ENCODE results near the gene ADGRG1.

Gene ADGRG1

DNA sequence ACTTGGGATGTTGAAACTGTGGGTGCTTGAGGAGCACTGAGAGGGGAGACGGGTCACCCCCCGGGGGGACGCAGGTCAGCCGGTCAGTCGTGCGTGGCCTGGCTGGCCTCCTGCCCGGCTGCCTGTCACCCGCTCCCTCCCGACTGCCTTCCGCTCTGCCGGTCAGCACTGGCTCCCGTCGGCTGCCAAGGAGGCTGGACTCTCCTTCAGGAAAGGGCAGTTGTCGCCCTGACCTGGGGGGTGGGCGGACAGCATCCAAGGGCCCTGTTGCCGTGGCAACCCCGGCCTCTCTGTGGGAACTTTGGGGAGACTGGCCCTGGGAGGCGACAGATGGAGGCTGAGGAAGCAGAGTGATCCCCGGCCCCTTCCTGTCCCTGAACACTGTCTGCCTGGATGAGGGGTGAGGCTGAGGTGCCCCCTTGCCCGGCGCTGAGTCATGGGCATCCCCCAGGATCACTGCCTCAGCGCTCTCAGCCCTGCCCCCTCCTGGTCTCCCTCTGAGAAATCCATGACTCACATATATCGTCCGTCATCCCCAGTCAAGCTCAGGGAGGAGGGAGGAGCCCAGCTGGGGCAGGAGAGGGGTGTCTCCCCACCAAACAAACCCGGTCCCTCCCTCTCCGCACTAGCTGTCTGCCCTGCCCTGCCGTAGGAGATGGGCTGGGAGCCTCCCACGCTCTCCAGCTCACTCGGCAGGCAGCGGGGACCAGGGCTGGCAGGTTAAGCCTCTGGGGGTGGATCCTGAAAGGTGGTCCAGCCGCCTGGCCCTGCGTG lies at the start of gene ADGRG1:
Gene ADGRG1, plus strand, starts transcription at position 623 of the 774 bp plus-strand sequence. CDS start 21,658 bp downstream, outside the sequence.
- Histone ChIP-seq H3K4me1 (ENCODE audit: control insufficient read depth, insufficient read depth, low read length) (peaks cover 9% of the 10 kb centered on the region), H3K9me3 (ENCODE audit: control insufficient read depth, insufficient read depth, low read length) (no peaks in the 10 kb centered on the region), H3K36me3 (ENCODE audit: control insufficient read depth, insufficient read depth, low read length) (no peaks in the 10 kb centered on the region), H3K27me3 (ENCODE audit: control insufficient read depth, insufficient read depth, low read length) (no peaks in the 10 kb centered on the region), H3K9ac (ENCODE audit: low read depth, low read length) (no peak within 1 kb of the TSS), H3K4me3 (ENCODE audit: low read depth, low read length) (peak within 1 kb of the TSS; percentile 30)

GRCh38 chr16:57579361-57579665 lies 49.1 kb upstream of the ADGRG1 start:
- H3K9me3 ChIP-seq (ENCODE audit: control insufficient read depth, insufficient read depth, low read length), result no peaks in the 10 kb centered on the region
- H3K36me3 ChIP-seq (ENCODE audit: control insufficient read depth, insufficient read depth, low read length), result no peaks in the 10 kb centered on the region
- H3K4me1 ChIP-seq (ENCODE audit: control insufficient read depth, insufficient read depth, low read length), result no peaks in the 10 kb centered on the region

DNA sequence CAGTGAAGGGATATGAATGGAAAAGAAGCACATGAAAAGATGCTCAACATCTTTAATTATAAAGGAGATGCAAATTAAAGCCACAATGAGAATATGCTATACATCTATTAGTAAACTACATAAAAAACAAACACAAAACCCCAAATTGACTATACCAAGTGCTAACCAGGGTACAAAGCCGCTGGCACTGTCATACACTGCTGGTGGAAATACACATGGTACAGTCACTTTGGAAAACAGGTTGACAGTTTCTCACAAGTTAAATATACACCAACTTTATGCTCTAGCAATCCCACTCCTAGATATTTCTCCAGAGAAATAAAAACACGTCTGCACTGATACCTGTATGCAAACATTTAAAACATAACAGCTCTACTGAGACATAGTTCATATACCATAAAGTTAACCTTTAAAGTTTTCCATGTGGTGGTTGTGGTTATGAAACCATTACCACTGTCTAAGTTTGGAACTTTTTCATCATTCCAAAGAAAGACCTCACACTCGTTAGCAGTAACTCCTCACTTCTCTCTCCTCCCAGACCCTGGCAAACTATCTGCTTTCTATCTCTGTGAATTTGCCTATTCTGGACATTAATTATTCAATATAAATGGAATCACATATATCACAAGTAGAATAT lies 43.3 kb upstream of the ADGRG1 start:
- Histone ChIP-seq H3K4me1 (ENCODE audit: control insufficient read depth, insufficient read depth, low read length) (no peaks in the 10 kb centered on the region), H3K9me3 (ENCODE audit: control insufficient read depth, insufficient read depth, low read length) (peaks cover 4% of the 10 kb centered on the region), H3K4me3 (ENCODE audit: low read depth, low read length) (no peak overlapping the region), H3K27me3 (ENCODE audit: control insufficient read depth, insufficient read depth, low read length) (no peaks in the 10 kb centered on the region), H3K36me3 (ENCODE audit: control insufficient read depth, insufficient read depth, low read length) (no peaks in the 10 kb centered on the region), H3K9ac (ENCODE audit: low read depth, low read length) (no peak overlapping the region)

More at GRCh38 chr16:57579361-57579665, 49.1 kb upstream of the ADGRG1 start:
- no peaks in the 10 kb centered on the region for H3K27me3 ChIP-seq (ENCODE audit: control insufficient read depth, insufficient read depth, low read length)
- H3K4me3 ChIP-seq (ENCODE audit: low read depth, low read length), result no peak overlapping the region
- no peak overlapping the region for H3K9ac ChIP-seq (ENCODE audit: low read depth, low read length)

DNA sequence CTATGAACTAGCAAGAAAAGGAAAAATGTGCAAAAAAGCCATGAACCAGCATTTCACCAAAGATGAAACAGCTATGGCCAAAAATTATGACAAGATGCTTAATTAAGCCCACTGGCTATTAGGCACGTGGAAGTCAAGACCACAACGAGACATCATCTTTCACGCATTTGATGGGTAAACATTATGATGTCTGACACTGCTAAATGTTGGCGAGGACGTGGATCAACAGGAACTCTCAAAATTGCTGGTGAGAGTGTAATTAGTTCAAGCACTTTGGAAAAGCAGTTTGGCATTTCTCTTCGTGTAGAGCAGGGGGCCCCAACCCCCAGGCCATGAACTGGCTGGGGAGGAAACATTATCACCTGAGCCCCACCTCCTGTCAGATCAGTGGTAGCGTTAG lies 39.6 kb upstream of the ADGRG1 start:
- H3K4me1 ChIP-seq (ENCODE audit: control insufficient read depth, insufficient read depth, low read length), result no peaks in the 10 kb centered on the region
- peaks cover 4% of the 10 kb centered on the region for H3K9me3 ChIP-seq (ENCODE audit: control insufficient read depth, insufficient read depth, low read length)
- no peak overlapping the region for H3K4me3 ChIP-seq (ENCODE audit: low read depth, low read length)
- H3K27me3 ChIP-seq (ENCODE audit: control insufficient read depth, insufficient read depth, low read length), result no peaks in the 10 kb centered on the region
- H3K36me3 ChIP-seq (ENCODE audit: control insufficient read depth, insufficient read depth, low read length), result no peaks in the 10 kb centered on the region
- H3K9ac ChIP-seq (ENCODE audit: low read depth, low read length), result no peak overlapping the region

DNA sequence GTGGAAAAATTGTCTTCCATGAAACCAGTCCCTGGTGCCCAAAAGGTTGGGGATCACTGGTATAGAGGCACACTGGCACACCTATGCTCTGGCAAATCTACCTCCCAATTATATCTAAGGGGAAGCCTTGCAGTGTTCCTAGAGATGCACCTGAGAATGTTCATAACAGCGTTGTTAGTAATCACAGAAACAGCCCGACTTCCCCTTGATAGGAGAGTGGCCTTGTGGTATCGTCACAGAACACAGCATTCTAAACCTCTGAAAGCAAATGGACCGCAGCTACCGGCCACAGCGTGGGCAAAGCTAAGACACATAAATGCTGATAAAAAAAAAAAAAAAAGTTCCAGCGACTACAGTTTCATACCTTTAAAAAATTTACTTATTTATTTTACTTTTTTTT lies 39.1 kb upstream of the ADGRG1 start:
- H3K36me3 ChIP-seq (ENCODE audit: control insufficient read depth, insufficient read depth, low read length), result no peaks in the 10 kb centered on the region
- no peaks in the 10 kb centered on the region for H3K4me1 ChIP-seq (ENCODE audit: control insufficient read depth, insufficient read depth, low read length)
- H3K4me3 ChIP-seq (ENCODE audit: low read depth, low read length), result no peak overlapping the region
- peaks cover 4% of the 10 kb centered on the region for H3K9me3 ChIP-seq (ENCODE audit: control insufficient read depth, insufficient read depth, low read length)
- H3K27me3 ChIP-seq (ENCODE audit: control insufficient read depth, insufficient read depth, low read length), result no peaks in the 10 kb centered on the region
- no peak overlapping the region for H3K9ac ChIP-seq (ENCODE audit: low read depth, low read length)

- no peak overlapping the region for H3K9ac ChIP-seq (ENCODE audit: low read depth, low read length)
These were observed 37.8 kb upstream of the ADGRG1 start for GRCh38 chr16:57590654-57591085.

GRCh38 chr16:57591086-57591869 lies 37.2 kb upstream of the ADGRG1 start:
- H3K4me3 ChIP-seq (ENCODE audit: low read depth, low read length), result no peak overlapping the region
- no peaks in the 10 kb centered on the region for H3K4me1 ChIP-seq (ENCODE audit: control insufficient read depth, insufficient read depth, low read length)
- H3K9ac ChIP-seq (ENCODE audit: low read depth, low read length), result no peak overlapping the region
- H3K27me3 ChIP-seq (ENCODE audit: control insufficient read depth, insufficient read depth, low read length), result no peaks in the 10 kb centered on the region
- H3K36me3 ChIP-seq (ENCODE audit: control insufficient read depth, insufficient read depth, low read length), result no peaks in the 10 kb centered on the region
- peaks cover 4% of the 10 kb centered on the region for H3K9me3 ChIP-seq (ENCODE audit: control insufficient read depth, insufficient read depth, low read length)

More at GRCh38 chr16:57590654-57591085, 37.8 kb upstream of the ADGRG1 start:
- Histone ChIP-seq H3K4me3 (ENCODE audit: low read depth, low read length) (no peak overlapping the region), H3K36me3 (ENCODE audit: control insufficient read depth, insufficient read depth, low read length) (no peaks in the 10 kb centered on the region), H3K4me1 (ENCODE audit: control insufficient read depth, insufficient read depth, low read length) (no peaks in the 10 kb centered on the region), H3K9me3 (ENCODE audit: control insufficient read depth, insufficient read depth, low read length) (peaks cover 4% of the 10 kb centered on the region), H3K27me3 (ENCODE audit: control insufficient read depth, insufficient read depth, low read length) (no peaks in the 10 kb centered on the region)

GRCh38 chr16:57591870-57592485 lies 36.5 kb upstream of the ADGRG1 start:
- H3K27me3 ChIP-seq (ENCODE audit: control insufficient read depth, insufficient read depth, low read length), result no peaks in the 10 kb centered on the region
- no peaks in the 10 kb centered on the region for H3K4me1 ChIP-seq (ENCODE audit: control insufficient read depth, insufficient read depth, low read length)
- no peak overlapping the region for H3K9ac ChIP-seq (ENCODE audit: low read depth, low read length)

GRCh38 chr16:57592591-57593003 lies 35.8 kb upstream of the ADGRG1 start:
- no peaks in the 10 kb centered on the region for H3K4me1 ChIP-seq (ENCODE audit: control insufficient read depth, insufficient read depth, low read length)
- H3K36me3 ChIP-seq (ENCODE audit: control insufficient read depth, insufficient read depth, low read length), result no peaks in the 10 kb centered on the region
- peaks cover 4% of the 10 kb centered on the region for H3K9me3 ChIP-seq (ENCODE audit: control insufficient read depth, insufficient read depth, low read length)
- no peaks in the 10 kb centered on the region for H3K27me3 ChIP-seq (ENCODE audit: control insufficient read depth, insufficient read depth, low read length)
- H3K9ac ChIP-seq (ENCODE audit: low read depth, low read length), result no peak overlapping the region
- H3K4me3 ChIP-seq (ENCODE audit: low read depth, low read length), result no peak overlapping the region

More at GRCh38 chr16:57591870-57592485, 36.5 kb upstream of the ADGRG1 start:
- Histone ChIP-seq H3K9me3 (ENCODE audit: control insufficient read depth, insufficient read depth, low read length) (peaks cover 4% of the 10 kb centered on the region), H3K36me3 (ENCODE audit: control insufficient read depth, insufficient read depth, low read length) (no peaks in the 10 kb centered on the region), H3K4me3 (ENCODE audit: low read depth, low read length) (no peak overlapping the region)

DNA sequence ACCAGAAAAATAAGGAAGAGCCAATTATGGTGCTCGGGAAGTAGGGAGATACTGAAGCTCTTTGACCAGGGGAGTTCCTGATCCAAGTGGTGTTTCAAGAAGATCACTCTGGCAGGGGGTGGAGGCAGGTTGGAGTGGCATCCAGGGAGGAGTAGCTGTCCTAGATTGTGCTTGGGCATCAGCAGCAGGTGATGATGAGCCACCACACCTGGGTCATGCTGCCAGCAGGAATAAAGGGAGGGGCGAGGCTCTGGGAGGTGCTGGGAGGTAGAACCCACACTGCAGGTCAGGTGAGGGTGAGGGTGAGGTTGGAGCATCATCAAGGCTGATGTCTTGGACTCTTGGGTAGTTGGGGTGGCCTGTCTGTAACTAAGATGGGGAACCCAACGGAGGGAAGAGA lies 35.4 kb upstream of the ADGRG1 start:
- H3K9ac ChIP-seq (ENCODE audit: low read depth, low read length), result no peak overlapping the region

DNA sequence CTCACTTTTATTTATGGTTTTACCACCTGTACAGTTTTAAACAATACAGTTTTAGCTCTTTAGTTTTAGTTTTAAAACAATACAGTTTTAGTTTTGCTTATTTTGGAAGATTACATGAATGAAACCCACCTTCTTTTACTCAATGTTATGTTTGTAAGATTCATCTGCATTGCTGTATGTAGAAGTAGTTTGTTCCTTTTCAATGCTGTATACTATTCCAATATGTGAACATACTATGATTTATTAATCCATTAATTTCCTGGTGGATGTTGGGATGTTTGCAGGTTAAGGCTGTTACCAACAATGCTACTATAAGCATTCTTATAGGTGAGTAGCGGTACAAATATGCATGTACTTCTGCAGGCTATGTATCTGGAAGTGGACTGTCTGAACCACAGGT lies 34.4 kb upstream of the ADGRG1 start:
- H3K27me3 ChIP-seq (ENCODE audit: control insufficient read depth, insufficient read depth, low read length), result no peaks in the 10 kb centered on the region
- H3K4me1 ChIP-seq (ENCODE audit: control insufficient read depth, insufficient read depth, low read length), result no peaks in the 10 kb centered on the region
- no peaks in the 10 kb centered on the region for H3K36me3 ChIP-seq (ENCODE audit: control insufficient read depth, insufficient read depth, low read length)
- peaks cover 1% of the 10 kb centered on the region for H3K9me3 ChIP-seq (ENCODE audit: control insufficient read depth, insufficient read depth, low read length)
- no peak overlapping the region for H3K4me3 ChIP-seq (ENCODE audit: low read depth, low read length)
- H3K9ac ChIP-seq (ENCODE audit: low read depth, low read length), result no peak overlapping the region

More for the DNA sequence above, 35.4 kb upstream of the ADGRG1 start:
- Histone ChIP-seq H3K36me3 (ENCODE audit: control insufficient read depth, insufficient read depth, low read length) (no peaks in the 10 kb centered on the region), H3K4me1 (ENCODE audit: control insufficient read depth, insufficient read depth, low read length) (no peaks in the 10 kb centered on the region), H3K4me3 (ENCODE audit: low read depth, low read length) (no peak overlapping the region), H3K9me3 (ENCODE audit: control insufficient read depth, insufficient read depth, low read length) (peaks cover 4% of the 10 kb centered on the region), H3K27me3 (ENCODE audit: control insufficient read depth, insufficient read depth, low read length) (no peaks in the 10 kb centered on the region)
